GM12872 (cell line): ENCODE data around the gene MS4A10.

ENCODE experiments used
- TF ChIP-seq, protein P1 (sequence below): IDR thresholded peaks from 3 replicates; pipeline ENCODE4 v1.5.1; 2011; ENCODE audit warnings: low read depth, mild to moderate bottlenecking, low read length, moderate library complexity; ENCODE audit not compliant: insufficient read depth

Gene MS4A10

DNA sequence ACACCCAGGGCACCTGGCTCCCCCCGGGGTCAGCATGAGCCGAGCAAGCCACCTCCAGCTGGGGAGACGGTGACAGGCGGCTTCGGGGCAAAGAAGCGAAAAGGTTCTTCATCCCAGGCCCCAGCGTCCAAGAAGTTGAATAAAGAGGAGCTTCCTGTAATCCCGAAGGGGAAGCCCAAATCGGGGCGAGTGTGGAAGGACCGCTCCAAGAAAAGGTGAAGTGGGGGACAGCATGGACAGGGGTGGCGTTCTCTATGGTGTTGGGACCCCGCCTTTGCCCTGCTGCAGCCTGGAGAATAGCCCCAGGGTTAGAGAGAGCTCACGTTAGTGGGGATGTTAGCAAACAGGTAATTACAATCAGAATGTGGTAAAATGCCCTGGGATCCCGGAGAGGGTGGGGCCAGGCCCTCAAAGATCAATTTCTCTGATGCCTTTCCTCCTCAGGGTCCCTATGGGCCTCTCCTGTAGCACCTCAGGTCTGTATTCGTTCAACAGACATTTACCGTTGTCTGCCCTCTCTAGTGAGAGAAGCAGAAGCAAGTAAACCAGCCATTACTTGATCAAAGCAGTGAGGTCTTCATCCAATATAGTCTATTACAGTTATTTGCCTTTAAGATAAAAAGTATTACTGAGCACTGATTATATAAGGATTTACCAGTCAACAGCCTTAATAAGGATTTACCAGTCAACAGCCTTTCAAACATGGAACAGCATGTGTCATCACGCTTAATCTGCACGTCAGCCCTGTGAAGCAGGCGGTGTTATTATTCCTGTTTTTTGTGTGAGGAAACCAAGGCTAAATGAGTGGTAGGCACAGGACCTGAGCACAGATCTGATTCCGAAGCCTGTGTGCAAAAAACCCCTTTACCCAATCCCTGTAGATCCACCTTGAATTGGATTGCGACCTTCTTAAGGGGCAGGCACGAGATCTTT, 57.8 kb downstream of the MS4A10 start:
- TF ChIP-seq, protein P1, sequence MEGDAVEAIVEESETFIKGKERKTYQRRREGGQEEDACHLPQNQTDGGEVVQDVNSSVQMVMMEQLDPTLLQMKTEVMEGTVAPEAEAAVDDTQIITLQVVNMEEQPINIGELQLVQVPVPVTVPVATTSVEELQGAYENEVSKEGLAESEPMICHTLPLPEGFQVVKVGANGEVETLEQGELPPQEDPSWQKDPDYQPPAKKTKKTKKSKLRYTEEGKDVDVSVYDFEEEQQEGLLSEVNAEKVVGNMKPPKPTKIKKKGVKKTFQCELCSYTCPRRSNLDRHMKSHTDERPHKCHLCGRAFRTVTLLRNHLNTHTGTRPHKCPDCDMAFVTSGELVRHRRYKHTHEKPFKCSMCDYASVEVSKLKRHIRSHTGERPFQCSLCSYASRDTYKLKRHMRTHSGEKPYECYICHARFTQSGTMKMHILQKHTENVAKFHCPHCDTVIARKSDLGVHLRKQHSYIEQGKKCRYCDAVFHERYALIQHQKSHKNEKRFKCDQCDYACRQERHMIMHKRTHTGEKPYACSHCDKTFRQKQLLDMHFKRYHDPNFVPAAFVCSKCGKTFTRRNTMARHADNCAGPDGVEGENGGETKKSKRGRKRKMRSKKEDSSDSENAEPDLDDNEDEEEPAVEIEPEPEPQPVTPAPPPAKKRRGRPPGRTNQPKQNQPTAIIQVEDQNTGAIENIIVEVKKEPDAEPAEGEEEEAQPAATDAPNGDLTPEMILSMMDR = no peak

DNA sequence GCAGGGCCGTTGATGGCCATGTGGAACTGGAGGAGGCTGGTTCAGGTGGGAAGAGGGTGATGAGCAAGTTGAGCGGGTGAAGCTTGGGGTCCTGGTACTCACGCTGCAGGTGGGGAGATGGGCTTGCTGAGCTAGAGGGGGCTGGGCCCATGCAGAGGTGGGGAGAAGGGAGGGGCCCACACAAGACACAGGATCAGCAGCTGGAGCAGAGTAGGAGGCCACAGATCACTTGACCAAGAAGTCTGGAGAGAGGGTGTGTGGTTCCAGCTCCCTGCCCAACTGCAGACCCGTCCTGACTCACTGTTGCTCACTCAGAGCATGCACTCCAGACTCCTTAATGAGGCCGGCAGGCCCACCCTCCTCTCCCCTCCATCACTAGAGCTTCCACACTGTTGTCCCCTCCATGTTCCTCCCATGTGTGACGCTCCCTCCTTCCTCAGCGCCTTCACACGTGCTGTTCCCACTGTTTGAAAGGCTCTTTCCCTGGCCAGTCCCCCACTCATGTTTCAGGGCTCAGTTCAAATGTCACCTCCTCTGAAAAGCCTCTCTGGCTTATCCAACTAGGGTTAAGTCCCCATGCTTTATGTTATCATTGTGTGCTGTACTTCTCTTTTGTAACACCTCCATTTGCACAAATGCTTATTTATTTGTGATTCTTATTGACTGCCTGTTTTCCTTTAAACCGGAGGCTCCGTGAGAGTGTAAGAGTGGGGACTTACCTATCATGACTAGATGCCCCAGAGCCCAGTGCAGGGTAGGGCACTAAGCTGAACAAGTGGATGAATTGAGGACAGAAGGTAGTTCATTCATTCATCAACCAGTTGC, 59.1 kb downstream of the MS4A10 start:
- TF ChIP-seq, protein P1 = no peak

DNA sequence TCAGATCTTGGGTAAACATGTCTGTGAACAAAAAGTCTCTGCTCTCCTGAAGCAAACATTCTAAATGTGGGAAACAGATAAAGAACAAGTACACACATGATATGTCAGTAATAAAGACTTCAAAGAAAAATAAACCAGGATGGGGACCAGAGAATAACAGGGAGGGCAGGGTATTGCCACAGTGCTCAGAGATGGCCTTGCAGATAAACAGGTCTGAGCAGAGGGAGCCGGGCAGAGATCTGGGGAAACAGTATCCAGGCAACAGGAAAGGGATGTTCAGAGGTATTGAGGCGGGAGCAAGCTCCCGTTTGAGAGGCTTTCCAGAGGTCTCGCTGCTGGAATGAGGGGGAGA, 59.7 kb downstream of the MS4A10 start:
- TF ChIP-seq, protein P1 = no peak

DNA sequence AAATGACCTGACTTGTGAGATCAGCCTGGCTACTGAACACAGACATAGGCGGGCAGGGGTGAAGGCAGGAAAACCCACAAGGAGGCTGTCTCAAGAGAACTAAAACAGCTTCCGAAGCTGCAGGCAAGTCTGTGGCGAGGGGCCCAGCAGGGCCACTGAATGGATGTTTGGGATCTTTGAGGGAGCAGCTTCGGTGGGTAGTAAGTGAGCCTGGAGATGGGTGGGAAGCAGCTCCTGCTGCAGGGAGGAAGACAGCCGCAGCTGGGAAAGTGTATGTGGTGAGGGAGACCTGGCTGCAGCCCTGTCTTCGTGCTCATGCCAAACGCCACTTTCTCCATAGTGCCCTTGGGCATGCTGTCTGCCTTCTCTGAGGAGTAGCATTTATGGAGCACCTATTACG, 60.2 kb downstream of the MS4A10 start:
- TF ChIP-seq, protein P1 = no peak

GRCh38 chr11:60847281-60847680, 62.1 kb downstream of the MS4A10 start:
- TF ChIP-seq, protein P1 = no peak

- TF ChIP-seq, protein P1 = no peak
These were observed 62.8 kb downstream of the MS4A10 start for GRCh38 chr11:60847896-60848295.

DNA sequence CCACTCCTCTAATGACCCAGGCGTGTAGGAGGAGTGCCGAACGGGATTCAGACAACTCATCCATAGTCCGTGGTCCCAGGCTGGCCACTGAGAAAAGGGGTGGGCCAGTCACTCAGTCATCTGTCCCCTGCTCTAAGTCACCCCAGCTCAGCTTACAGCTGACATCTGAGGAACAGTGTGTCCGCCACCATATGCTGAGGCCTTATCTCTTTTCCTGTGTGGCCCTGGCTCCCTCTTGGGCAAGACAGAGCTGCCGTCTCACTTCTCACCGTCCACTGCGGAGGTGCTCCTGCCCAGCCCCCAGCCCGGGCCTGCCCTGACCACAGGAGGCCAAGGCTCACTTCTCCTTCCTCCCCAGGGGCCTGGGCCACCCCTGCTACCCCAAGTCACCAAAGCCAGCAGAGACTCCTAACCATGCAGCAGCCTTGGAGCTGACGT, 63.6 kb downstream of the MS4A10 start:
- TF ChIP-seq, protein P1 = no peak
